Measurements from ENCODE around the gene DMD. TPM values are rescaled to one million over a fixed set of nuclear protein-coding genes. Genes with fewer than 3 reads are reported as not detected.

DMD gene
- total RNA-seq, 2 donors from 2014 or later = 19.6 to 24.9 TPM

GRCh38 chrX:31550158-31550557 is 1661.2 kb downstream of the DMD start:
- Histone ChIP-seq H3K4me1 (ENCODE audit: control insufficient read depth, insufficient read depth, low read length) (no peaks in the 10 kb centered on the region), H3K27me3 (ENCODE audit: control insufficient read depth, insufficient read depth, low read length, poor library complexity, severe bottlenecking) (no peaks in the 10 kb centered on the region), H3K27ac (ENCODE audit: low read depth, low read length) (no peak overlapping the region), H3K36me3 (ENCODE audit: control insufficient read depth, insufficient read depth, low read length) (no peaks in the 10 kb centered on the region), H3K4me3 (ENCODE audit: low read length) (no peak overlapping the region), H3K9ac (ENCODE audit: extremely low read depth, low read length, poor library complexity, severe bottlenecking) (no peak overlapping the region), H3K9me3 (ENCODE audit: control insufficient read depth, low read length) (no peaks in the 10 kb centered on the region)
- DNase-seq = no peak
- no peaks in the 10 kb centered on the region for H3K36me3 Mint-ChIP-seq (ENCODE audit: low read depth)
- WGBS, 2 experiments (ENCODE audit: insufficient coverage in 1 of 2, insufficient read length in 1 of 2) = no CpG with 5 or more reads among the region's 2 CpGs
- TF ChIP-seq CTCF (conservative IDR thresholded peaks at IDR 0.05) = no peak
- no peaks in the 10 kb centered on the region for H3K4me1 Mint-ChIP-seq
- no peak overlapping the region for H3K27ac Mint-ChIP-seq
- no peaks in the 10 kb centered on the region for H3K27me3 Mint-ChIP-seq (ENCODE audit: insufficient read depth)
- H3K4me3 Mint-ChIP-seq = no peak overlapping the region
- peaks cover 30% of the 10 kb centered on the region for H3K9me3 Mint-ChIP-seq

GRCh38 chrX:31547816-31548215 is 1663.5 kb downstream of the DMD start:
- 91 to 100% methylated on average over 1 to 3 of the region's 3 CpGs for WGBS, 2 experiments (ENCODE audit: insufficient coverage in 1 of 2, insufficient read length in 1 of 2)
- Mint-ChIP-seq H3K4me3 (no peak overlapping the region), H3K4me1 (peaks cover 2% of the 10 kb centered on the region), H3K27me3 (ENCODE audit: insufficient read depth) (no peaks in the 10 kb centered on the region), H3K9me3 (peaks cover 28% of the 10 kb centered on the region), H3K36me3 (ENCODE audit: low read depth) (no peaks in the 10 kb centered on the region), H3K27ac (no peak overlapping the region)
- no peak overlapping the region for H3K4me3 ChIP-seq (ENCODE audit: low read length)
- no peaks in the 10 kb centered on the region for H3K9me3 ChIP-seq (ENCODE audit: control insufficient read depth, low read length)
- H3K4me1 ChIP-seq (ENCODE audit: control insufficient read depth, insufficient read depth, low read length) = no peaks in the 10 kb centered on the region
- H3K36me3 ChIP-seq (ENCODE audit: control insufficient read depth, insufficient read depth, low read length) = no peaks in the 10 kb centered on the region
- H3K27me3 ChIP-seq (ENCODE audit: control insufficient read depth, insufficient read depth, low read length, poor library complexity, severe bottlenecking) = no peaks in the 10 kb centered on the region
- no peak for TF ChIP-seq CTCF (conservative IDR thresholded peaks at IDR 0.05)
- no peak for DNase-seq
- H3K9ac ChIP-seq (ENCODE audit: extremely low read depth, low read length, poor library complexity, severe bottlenecking) = no peak overlapping the region
- H3K27ac ChIP-seq (ENCODE audit: low read depth, low read length) = no peak overlapping the region

- H3K27ac Mint-ChIP-seq = no peak overlapping the region
- no peaks in the 10 kb centered on the region for H3K36me3 Mint-ChIP-seq (ENCODE audit: low read depth)
- peaks cover 2% of the 10 kb centered on the region for H3K4me1 Mint-ChIP-seq
- peaks cover 28% of the 10 kb centered on the region for H3K9me3 Mint-ChIP-seq
- Histone ChIP-seq H3K9ac (ENCODE audit: extremely low read depth, low read length, poor library complexity, severe bottlenecking) (no peak overlapping the region), H3K4me1 (ENCODE audit: control insufficient read depth, insufficient read depth, low read length) (no peaks in the 10 kb centered on the region), H3K27me3 (ENCODE audit: control insufficient read depth, insufficient read depth, low read length, poor library complexity, severe bottlenecking) (no peaks in the 10 kb centered on the region), H3K4me3 (ENCODE audit: low read length) (no peak overlapping the region), H3K9me3 (ENCODE audit: control insufficient read depth, low read length) (no peaks in the 10 kb centered on the region), H3K27ac (ENCODE audit: low read depth, low read length) (no peak overlapping the region), H3K36me3 (ENCODE audit: control insufficient read depth, insufficient read depth, low read length) (no peaks in the 10 kb centered on the region)
- H3K27me3 Mint-ChIP-seq (ENCODE audit: insufficient read depth) = no peaks in the 10 kb centered on the region
- no peak for DNase-seq
- 90% methylated on average over 3 of the region's 3 CpGs; no CpG with 5 or more reads in 1 of the 2 experiments for WGBS, 2 experiments (ENCODE audit: insufficient coverage in 1 of 2, insufficient read length in 1 of 2)
- H3K4me3 Mint-ChIP-seq = no peak overlapping the region
- no peak for TF ChIP-seq CTCF (conservative IDR thresholded peaks at IDR 0.05)
Measured at GRCh38 chrX:31547416-31547815, 1663.9 kb downstream of the DMD start.
